SK-N-SH (cell line): Measurements from ENCODE around the gene NFKB2.

ENCODE experiments used
- GABPA ChIP-seq: IDR thresholded peaks from 2 replicates; pipeline ENCODE4 v1.4.0; 2012; ENCODE audit warnings: low read depth, mild to moderate bottlenecking
- JUND ChIP-seq: IDR thresholded peaks from 2 replicates; pipeline ENCODE4 v1.4.0; 2012
- RAD21 ChIP-seq: IDR thresholded peaks from 2 replicates; pipeline ENCODE4 v1.6.1; 2012; ENCODE audit warnings: mild to moderate bottlenecking, low read length
- RCOR1 ChIP-seq: fragments of 150-350 bp; IDR thresholded peaks from 2 replicates; pipeline ENCODE4 v1.6.1; 2017; ENCODE audit warnings: antibody characterized with exemption, low read length
- SIN3A ChIP-seq: IDR thresholded peaks from 2 replicates; pipeline ENCODE4 v1.6.1; 2012; ENCODE audit warnings: low read depth, mild to moderate bottlenecking, low read length, moderate library complexity, borderline replicate concordance
- SMC3 ChIP-seq: IDR thresholded peaks from 2 replicates; pipeline ENCODE4 v1.6.1; 2012; ENCODE audit warnings: low read depth, low read length, improper control_type of control experiment
- TCF12 ChIP-seq: IDR thresholded peaks from 2 replicates; pipeline ENCODE4 v1.4.0; 2012
- TF ChIP-seq, protein P1 (sequence below): fragments of 200-600 bp; sonication (generic); IDR thresholded peaks from 2 replicates; pipeline ENCODE4 v1.6.1; 2017; ENCODE audit warnings: antibody characterized with exemption, mild to moderate bottlenecking, moderate library complexity
- TF ChIP-seq, protein P2 (sequence below): IDR thresholded peaks from 2 replicates; pipeline ENCODE4 v1.6.1; 2012; ENCODE audit warnings: mild to moderate bottlenecking, low read depth, low read length, moderate library complexity
- TF ChIP-seq, protein P3 (sequence below): fragments of 150-350 bp; IDR thresholded peaks from 2 replicates; pipeline ENCODE4 v1.6.1; 2017; ENCODE audit warnings: antibody characterized with exemption, low read length, low read depth, borderline replicate concordance

DNA sequence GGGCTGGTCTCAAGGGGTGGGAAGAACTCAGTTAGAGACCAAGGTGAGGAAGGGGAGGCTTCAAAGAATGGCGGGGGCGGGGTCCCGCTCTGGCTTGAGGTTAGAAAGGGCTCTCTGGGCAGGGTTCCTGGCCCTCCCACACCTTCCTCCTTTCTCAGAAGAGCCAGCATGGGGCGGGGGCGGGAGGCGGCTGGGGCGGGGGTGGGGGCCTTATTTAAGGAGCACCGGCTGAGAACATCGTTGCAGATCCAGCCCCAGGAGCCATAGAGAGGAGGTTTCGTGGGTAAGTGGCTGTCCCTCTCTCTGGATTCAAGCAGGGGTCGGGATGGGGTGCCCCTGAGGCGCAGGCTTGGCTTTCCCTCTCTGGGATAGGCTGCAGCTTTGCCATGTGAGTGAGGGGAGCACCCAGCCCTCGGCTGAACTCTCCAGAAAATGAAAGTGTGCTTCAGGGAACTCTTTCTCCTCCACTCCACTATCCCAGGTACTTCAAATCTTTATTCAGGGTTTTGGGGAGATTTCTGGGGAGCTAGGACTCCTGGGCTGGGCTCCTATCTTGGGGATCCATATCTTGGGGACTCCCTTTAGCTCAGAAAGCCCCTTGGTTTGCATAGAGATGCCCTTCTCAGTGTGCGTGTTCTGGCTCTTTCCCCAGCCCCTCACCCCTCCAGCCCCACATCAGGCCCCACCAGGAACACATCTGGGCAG, 40.2 kb downstream of the NFKB2 start:
- TF ChIP-seq GABPA: no peak
- TF ChIP-seq, protein P1, sequence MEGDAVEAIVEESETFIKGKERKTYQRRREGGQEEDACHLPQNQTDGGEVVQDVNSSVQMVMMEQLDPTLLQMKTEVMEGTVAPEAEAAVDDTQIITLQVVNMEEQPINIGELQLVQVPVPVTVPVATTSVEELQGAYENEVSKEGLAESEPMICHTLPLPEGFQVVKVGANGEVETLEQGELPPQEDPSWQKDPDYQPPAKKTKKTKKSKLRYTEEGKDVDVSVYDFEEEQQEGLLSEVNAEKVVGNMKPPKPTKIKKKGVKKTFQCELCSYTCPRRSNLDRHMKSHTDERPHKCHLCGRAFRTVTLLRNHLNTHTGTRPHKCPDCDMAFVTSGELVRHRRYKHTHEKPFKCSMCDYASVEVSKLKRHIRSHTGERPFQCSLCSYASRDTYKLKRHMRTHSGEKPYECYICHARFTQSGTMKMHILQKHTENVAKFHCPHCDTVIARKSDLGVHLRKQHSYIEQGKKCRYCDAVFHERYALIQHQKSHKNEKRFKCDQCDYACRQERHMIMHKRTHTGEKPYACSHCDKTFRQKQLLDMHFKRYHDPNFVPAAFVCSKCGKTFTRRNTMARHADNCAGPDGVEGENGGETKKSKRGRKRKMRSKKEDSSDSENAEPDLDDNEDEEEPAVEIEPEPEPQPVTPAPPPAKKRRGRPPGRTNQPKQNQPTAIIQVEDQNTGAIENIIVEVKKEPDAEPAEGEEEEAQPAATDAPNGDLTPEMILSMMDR: no peak
- TF ChIP-seq JUND: no peak
- TF ChIP-seq RCOR1: no peak
- TF ChIP-seq SIN3A: no peak
- TF ChIP-seq, protein P2, sequence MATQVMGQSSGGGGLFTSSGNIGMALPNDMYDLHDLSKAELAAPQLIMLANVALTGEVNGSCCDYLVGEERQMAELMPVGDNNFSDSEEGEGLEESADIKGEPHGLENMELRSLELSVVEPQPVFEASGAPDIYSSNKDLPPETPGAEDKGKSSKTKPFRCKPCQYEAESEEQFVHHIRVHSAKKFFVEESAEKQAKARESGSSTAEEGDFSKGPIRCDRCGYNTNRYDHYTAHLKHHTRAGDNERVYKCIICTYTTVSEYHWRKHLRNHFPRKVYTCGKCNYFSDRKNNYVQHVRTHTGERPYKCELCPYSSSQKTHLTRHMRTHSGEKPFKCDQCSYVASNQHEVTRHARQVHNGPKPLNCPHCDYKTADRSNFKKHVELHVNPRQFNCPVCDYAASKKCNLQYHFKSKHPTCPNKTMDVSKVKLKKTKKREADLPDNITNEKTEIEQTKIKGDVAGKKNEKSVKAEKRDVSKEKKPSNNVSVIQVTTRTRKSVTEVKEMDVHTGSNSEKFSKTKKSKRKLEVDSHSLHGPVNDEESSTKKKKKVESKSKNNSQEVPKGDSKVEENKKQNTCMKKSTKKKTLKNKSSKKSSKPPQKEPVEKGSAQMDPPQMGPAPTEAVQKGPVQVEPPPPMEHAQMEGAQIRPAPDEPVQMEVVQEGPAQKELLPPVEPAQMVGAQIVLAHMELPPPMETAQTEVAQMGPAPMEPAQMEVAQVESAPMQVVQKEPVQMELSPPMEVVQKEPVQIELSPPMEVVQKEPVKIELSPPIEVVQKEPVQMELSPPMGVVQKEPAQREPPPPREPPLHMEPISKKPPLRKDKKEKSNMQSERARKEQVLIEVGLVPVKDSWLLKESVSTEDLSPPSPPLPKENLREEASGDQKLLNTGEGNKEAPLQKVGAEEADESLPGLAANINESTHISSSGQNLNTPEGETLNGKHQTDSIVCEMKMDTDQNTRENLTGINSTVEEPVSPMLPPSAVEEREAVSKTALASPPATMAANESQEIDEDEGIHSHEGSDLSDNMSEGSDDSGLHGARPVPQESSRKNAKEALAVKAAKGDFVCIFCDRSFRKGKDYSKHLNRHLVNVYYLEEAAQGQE: no peak
- TF ChIP-seq TCF12: no peak
- TF ChIP-seq, protein P3, sequence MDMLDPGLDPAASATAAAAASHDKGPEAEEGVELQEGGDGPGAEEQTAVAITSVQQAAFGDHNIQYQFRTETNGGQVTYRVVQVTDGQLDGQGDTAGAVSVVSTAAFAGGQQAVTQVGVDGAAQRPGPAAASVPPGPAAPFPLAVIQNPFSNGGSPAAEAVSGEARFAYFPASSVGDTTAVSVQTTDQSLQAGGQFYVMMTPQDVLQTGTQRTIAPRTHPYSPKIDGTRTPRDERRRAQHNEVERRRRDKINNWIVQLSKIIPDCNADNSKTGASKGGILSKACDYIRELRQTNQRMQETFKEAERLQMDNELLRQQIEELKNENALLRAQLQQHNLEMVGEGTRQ: no peak
- TF ChIP-seq RAD21: no peak
- TF ChIP-seq SMC3: no peak
